DND-41 (cell line): ENCODE data around the gene LAIR1.

Source experiments
- EZH2 ChIP-seq: IDR thresholded peaks from 3 replicates; pipeline ENCODE4 v1.6.1; 2012; ENCODE audit warnings: borderline replicate concordance, low read depth, mild to moderate bottlenecking, moderate library complexity, low read length, inconsistent platforms; ENCODE audit not compliant: severe bottlenecking
- TF ChIP-seq, protein P1 (sequence below): IDR thresholded peaks from 2 replicates; pipeline ENCODE4 v1.5.1; 2012; ENCODE audit warnings: borderline replicate concordance, low read length, moderate library complexity, mild to moderate bottlenecking; ENCODE audit not compliant: poor library complexity, severe bottlenecking; ENCODE audit errors: extremely low read depth

DNA sequence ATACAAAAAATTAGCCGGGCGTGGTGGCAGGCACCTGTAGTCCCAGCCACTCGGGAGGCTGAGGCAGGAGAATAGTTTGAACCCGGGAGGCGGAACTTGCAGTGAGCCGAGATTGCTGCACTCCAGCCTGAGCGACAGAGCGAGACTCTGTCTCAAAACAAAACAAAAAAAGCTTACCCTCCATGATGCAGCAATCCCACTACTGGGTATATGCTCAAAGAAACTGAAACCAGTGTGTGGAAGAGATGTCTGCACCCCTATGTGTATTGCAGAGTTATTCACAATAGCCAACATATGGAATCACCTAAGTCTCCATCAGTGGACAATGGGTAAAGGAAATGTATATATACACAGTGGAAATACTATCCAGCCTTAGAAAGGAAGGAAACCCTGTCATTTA is 31.0 kb upstream of the LAIR1 start:
- TF ChIP-seq, protein P1, sequence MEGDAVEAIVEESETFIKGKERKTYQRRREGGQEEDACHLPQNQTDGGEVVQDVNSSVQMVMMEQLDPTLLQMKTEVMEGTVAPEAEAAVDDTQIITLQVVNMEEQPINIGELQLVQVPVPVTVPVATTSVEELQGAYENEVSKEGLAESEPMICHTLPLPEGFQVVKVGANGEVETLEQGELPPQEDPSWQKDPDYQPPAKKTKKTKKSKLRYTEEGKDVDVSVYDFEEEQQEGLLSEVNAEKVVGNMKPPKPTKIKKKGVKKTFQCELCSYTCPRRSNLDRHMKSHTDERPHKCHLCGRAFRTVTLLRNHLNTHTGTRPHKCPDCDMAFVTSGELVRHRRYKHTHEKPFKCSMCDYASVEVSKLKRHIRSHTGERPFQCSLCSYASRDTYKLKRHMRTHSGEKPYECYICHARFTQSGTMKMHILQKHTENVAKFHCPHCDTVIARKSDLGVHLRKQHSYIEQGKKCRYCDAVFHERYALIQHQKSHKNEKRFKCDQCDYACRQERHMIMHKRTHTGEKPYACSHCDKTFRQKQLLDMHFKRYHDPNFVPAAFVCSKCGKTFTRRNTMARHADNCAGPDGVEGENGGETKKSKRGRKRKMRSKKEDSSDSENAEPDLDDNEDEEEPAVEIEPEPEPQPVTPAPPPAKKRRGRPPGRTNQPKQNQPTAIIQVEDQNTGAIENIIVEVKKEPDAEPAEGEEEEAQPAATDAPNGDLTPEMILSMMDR: no peak
- no peak for TF ChIP-seq EZH2
